ENCODE data around the gene ADGRG1. TPM values are rescaled to one million over a fixed set of nuclear protein-coding genes. Genes with fewer than 3 reads are reported as not detected.

ADGRG1 gene
- total RNA-seq, 4 donors from 2014 or later, result 129 to 159 (median 136) TPM

GRCh38 chr16:57616241-57616640 lies 12.2 kb upstream of the ADGRG1 start:
- DNase-seq (ENCODE audit: low spot score in 2 of 2), result peak in 1 of 2 donors; percentile 73
- intact Hi-C loops (cut with DNase I; ENCODE audit: low total_unique reads), result no loop called here
- no peak overlapping the region for H3K4me3 ChIP-seq (ENCODE audit: low read depth, poor library complexity, severe bottlenecking)
- WGBS, 2 donors, result 84 to 92% methylated on average over 7 of the region's 7 CpGs
- TF ChIP-seq, protein P1, sequence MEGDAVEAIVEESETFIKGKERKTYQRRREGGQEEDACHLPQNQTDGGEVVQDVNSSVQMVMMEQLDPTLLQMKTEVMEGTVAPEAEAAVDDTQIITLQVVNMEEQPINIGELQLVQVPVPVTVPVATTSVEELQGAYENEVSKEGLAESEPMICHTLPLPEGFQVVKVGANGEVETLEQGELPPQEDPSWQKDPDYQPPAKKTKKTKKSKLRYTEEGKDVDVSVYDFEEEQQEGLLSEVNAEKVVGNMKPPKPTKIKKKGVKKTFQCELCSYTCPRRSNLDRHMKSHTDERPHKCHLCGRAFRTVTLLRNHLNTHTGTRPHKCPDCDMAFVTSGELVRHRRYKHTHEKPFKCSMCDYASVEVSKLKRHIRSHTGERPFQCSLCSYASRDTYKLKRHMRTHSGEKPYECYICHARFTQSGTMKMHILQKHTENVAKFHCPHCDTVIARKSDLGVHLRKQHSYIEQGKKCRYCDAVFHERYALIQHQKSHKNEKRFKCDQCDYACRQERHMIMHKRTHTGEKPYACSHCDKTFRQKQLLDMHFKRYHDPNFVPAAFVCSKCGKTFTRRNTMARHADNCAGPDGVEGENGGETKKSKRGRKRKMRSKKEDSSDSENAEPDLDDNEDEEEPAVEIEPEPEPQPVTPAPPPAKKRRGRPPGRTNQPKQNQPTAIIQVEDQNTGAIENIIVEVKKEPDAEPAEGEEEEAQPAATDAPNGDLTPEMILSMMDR (IDR thresholded peaks at IDR 0.05), result no peak
- TF ChIP-seq POLR2A (IDR thresholded peaks at IDR 0.05), result no peak

DNA sequence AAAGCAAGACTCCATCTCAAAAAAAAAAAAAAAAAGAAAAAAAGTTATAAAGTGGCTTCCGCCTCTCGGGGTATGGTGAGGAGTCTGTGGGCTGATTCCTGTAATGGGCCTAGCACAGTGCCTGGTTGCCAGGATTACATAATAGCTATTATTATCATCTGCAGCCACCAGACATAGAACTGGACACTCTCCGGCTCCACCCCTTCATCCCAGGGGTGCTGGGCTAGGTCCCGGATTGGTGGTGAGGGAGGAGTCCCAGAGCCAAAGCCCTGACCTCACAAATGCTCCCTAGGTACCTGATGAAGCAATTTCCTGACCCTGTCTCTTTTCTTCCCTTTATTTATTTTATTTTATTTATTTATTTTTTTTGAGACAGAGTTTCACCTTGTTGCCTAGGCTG lies 11.6 kb upstream of the ADGRG1 start:
- 81 to 84% methylated on average over 4 of the region's 4 CpGs for WGBS, 2 donors
- no peak overlapping the region for H3K4me3 ChIP-seq (ENCODE audit: low read depth, poor library complexity, severe bottlenecking)
- intact Hi-C loops (cut with DNase I; ENCODE audit: low total_unique reads), result no loop called here
- DNase-seq (ENCODE audit: low spot score in 2 of 2), result peak in 1 of 2 donors; percentile 34
- no peak for TF ChIP-seq POLR2A (IDR thresholded peaks at IDR 0.05)
- TF ChIP-seq, protein P1 (IDR thresholded peaks at IDR 0.05), result no peak

DNA sequence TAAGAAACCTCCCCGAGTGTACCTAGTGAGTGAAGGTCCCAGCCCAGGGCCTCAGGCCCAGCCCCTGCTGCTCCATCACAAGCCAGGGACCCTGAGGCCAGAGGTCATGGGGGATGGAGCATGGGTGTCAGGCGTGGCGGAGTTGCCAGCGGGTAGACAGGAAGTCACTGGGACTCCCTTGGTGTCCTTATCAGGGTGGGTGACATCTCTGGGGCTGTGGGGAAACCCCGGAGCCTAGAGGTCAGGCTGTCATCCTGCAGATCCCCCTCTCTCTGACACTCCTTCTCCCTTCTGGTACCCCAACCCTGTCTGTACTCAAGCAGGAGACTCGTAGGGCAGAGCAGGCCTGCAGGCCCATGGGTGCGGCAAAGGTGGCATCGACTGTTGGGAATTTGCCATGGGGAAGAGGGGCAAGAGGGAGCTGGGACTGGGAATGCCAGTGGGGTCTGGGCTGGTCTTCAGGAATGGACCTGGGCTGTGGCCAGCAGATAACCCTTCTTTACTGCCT lies 10.8 kb upstream of the ADGRG1 start:
- intact Hi-C loops (cut with DNase I; ENCODE audit: low total_unique reads), result no loop called here
- no peak overlapping the region for H3K4me3 ChIP-seq (ENCODE audit: low read depth, poor library complexity, severe bottlenecking)
- peak in 1 of 2 donors; percentile 69 for DNase-seq (ENCODE audit: low spot score in 2 of 2)
- no peak for TF ChIP-seq POLR2A (IDR thresholded peaks at IDR 0.05)
- TF ChIP-seq, protein P1 (IDR thresholded peaks at IDR 0.05), result no peak
- 76 to 78% methylated on average over 7 to 8 of the region's 8 CpGs for WGBS, 2 donors

GRCh38 chr16:57618296-57619132 lies 9.9 kb upstream of the ADGRG1 start:
- intact Hi-C loops (cut with DNase I; ENCODE audit: low total_unique reads), result no loop called here
- WGBS, 2 donors, result 52 to 63% methylated on average over 19 of the region's 19 CpGs
- no peak overlapping the region for H3K4me3 ChIP-seq (ENCODE audit: low read depth, poor library complexity, severe bottlenecking)
- DNase-seq (ENCODE audit: low spot score in 2 of 2), result peak in 1 of 2 donors; percentile 92
- no peak for TF ChIP-seq POLR2A (IDR thresholded peaks at IDR 0.05)
- TF ChIP-seq, protein P1 (IDR thresholded peaks at IDR 0.05), result no peak

DNA sequence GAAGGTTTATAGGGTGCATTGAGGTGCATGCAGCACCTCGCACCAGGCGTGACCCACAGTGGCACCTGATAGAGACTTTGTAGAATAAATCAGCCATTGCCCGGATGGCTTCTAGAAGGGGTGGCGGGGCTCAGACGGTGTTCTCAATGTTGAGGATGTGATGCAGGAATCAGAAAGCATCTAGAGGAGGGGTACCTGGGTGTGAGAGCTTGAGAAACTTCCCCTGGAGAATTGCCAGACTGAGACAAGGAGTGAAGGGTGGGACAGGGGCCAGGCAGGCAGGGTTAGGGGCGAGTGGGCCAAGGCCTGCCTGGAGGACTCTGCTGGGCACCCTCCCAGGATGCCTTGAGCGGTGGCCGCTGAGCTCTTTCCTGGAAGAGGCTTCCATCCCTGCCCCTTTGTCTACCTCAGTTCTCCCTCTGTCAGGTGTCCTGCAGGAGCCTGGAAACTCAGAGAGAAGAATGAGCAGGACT lies 9.3 kb upstream of the ADGRG1 start:
- H3K4me3 ChIP-seq (ENCODE audit: low read depth, poor library complexity, severe bottlenecking), result no peak overlapping the region
- 53 to 56% methylated on average over 8 of the region's 8 CpGs for WGBS, 2 donors
- no peak for DNase-seq (ENCODE audit: low spot score in 2 of 2)
- intact Hi-C loops (cut with DNase I; ENCODE audit: low total_unique reads), result no loop called here
- TF ChIP-seq, protein P1 (IDR thresholded peaks at IDR 0.05), result no peak
- no peak for TF ChIP-seq POLR2A (IDR thresholded peaks at IDR 0.05)
